ENCODE results near the gene TMEM61.
A peak's percentile ranks its signal among the peaks of the same experiment; 100 is the strongest.

DNA sequence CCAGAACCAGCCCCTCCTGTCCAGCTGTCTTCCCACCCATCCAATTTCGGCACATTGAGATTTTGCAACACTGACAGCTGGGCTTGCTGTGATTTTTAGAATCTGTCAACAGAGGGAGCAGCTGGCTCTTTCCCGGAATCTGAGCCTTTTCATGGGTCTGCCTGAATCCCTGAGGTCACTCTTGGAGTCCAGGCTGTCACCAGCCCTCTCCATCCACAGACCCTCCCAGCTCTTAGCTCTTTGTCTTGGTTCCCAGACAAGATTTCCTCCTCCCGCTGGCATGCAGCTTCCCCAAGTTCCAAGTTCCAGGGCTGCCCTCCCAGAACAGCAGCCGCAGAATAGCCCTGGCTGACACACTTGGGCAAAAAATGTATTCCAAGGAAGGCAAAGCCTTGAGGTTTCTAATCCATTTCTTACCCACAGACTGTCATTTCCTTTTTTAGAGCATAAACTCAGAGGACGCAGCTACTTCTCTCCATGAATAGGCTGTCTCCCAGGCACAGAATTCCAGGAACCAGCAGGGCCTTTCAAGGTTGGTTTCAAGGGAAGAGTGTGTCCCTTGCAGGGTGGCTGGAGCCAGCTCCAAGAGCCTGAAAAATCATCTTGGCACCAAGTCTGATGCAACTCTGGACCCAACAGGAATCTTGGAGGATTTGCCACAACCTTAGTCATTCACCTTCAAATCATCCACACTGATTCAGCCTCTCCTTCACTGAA lies 7.1 kb upstream of the TMEM61 start:
- TF ChIP-seq, protein P1, sequence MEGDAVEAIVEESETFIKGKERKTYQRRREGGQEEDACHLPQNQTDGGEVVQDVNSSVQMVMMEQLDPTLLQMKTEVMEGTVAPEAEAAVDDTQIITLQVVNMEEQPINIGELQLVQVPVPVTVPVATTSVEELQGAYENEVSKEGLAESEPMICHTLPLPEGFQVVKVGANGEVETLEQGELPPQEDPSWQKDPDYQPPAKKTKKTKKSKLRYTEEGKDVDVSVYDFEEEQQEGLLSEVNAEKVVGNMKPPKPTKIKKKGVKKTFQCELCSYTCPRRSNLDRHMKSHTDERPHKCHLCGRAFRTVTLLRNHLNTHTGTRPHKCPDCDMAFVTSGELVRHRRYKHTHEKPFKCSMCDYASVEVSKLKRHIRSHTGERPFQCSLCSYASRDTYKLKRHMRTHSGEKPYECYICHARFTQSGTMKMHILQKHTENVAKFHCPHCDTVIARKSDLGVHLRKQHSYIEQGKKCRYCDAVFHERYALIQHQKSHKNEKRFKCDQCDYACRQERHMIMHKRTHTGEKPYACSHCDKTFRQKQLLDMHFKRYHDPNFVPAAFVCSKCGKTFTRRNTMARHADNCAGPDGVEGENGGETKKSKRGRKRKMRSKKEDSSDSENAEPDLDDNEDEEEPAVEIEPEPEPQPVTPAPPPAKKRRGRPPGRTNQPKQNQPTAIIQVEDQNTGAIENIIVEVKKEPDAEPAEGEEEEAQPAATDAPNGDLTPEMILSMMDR (IDR thresholded peaks at IDR 0.05; ENCODE audit: poor library complexity), result peak; percentile 40
- TF ChIP-seq EZH2 (IDR thresholded peaks at IDR 0.05; ENCODE audit: borderline replicate concordance), result no peak
- TF ChIP-seq EZH2phosphoT487 (IDR thresholded peaks at IDR 0.05; ENCODE audit: low read depth, severe bottlenecking, unreplicated experiment), result no peak

All from hepatocyte (in vitro differentiated cells).